H1 (cell line): ENCODE data around the gene AAMP. TPM values are rescaled to one million over a fixed set of nuclear protein-coding genes. Genes with fewer than 3 reads are reported as not detected.
A peak's percentile ranks its signal among the peaks of the same experiment; 100 is the strongest.

Source experiments
- CBX8 ChIP-seq: fragments of 300-800, 300-1000 bp; sonication (generic); IDR thresholded peaks from 2 replicates; pipeline ENCODE4 v1.7.1; 2016; ENCODE audit warnings: low read depth, low read length, borderline replicate concordance
- CHD7 ChIP-seq: fragments of 300-600 bp; sonication (generic); IDR thresholded peaks from 2 replicates; pipeline ENCODE4 v1.7.1; 2012; ENCODE audit warnings: low read length, moderate library complexity, mild to moderate bottlenecking, inconsistent platforms; ENCODE audit not compliant: insufficient replicate concordance
- EP300 ChIP-seq, 2 experiments: IDR thresholded peaks; 1 replicate in 1 of 2; 2 replicates in 1 of 2; pipeline ENCODE4 v1.6.1; 2011 to 2012; ENCODE audit warnings: low read depth in 2 of 2, low read length in 2 of 2, mild to moderate bottlenecking in 2 of 2, borderline replicate concordance in 1 of 2, inconsistent platforms in 1 of 2, moderate library complexity in 1 of 2
- HDAC2 ChIP-seq, 2 experiments: fragments of 300-600 bp in 1 of 2; sonication (generic) in 1 of 2; IDR thresholded peaks; 2 replicates each; pipeline ENCODE4 v1.6.1; 2011 to 2012; ENCODE audit warnings: low read depth in 2 of 2, low read length in 2 of 2, mild to moderate bottlenecking in 2 of 2, moderate library complexity in 2 of 2, borderline replicate concordance in 1 of 2, inconsistent platforms in 1 of 2
- KDM1A ChIP-seq: fragments of 200-600, 300-600 bp; sonication (generic); IDR thresholded peaks from 2 replicates; pipeline ENCODE4 v1.7.1; 2016; ENCODE audit warnings: mild to moderate bottlenecking, low read length, borderline replicate concordance
- RAD21 ChIP-seq, 2 experiments: IDR thresholded peaks in 1 of 2; conservative IDR thresholded peaks in 1 of 2; 2 replicates each; pipeline ENCODE4 v1.6.1; 2011; ENCODE audit warnings: low read depth in 2 of 2, low read length in 2 of 2, improper control_type of control experiment in 1 of 2, inconsistent platforms in 1 of 2, mild to moderate bottlenecking in 1 of 2, moderate library complexity in 1 of 2
- SIN3A ChIP-seq, 2 experiments: IDR thresholded peaks in 1 of 2; conservative IDR thresholded peaks in 1 of 2; 2 replicates each; pipeline ENCODE4 v1.6.1; 2011 to 2012; ENCODE audit warnings: low read length in 2 of 2, improper control_type of control experiment in 1 of 2, low read depth in 1 of 2, mild to moderate bottlenecking in 1 of 2
- polyA plus RNA-seq, 7 experiments: library from polyadenylated mRNA; depleted of rRNA in 3 of 7; stranded (reverse) in 5 of 7; unstranded in 2 of 7; fragments of >200 nt in 5 of 7; fragments of 200-250 nt in 2 of 7; gene quantifications; 1 replicate in 5 of 7; 2 replicates in 1 of 7; 4 replicates in 1 of 7; pipeline versions ENCODE4 v1.2.1 to v1.2.3, GENCODE V29; 2011 to 2013; ENCODE audit warnings: missing spikeins in 2 of 7, mixed read lengths in 2 of 7
- total RNA-seq: library from RNA; stranded (reverse); fragmentation: NEBNext Ultra II Directional; extraction: Animal tissue kit (Norgen Biotek cat#: 25700); gene quantifications from 2 replicates; pipeline ENCODE4 v1.2.1, GENCODE V29; 2021

AAMP gene
- total and polyA plus RNA-seq, 2 of the 8 experiments (the other 6 are each of a cell fraction or from before 2014, with no cell fraction given) = 119 to 125 TPM

- no peak for TF ChIP-seq CHD7
- TF ChIP-seq KDM1A = no peak
- TF ChIP-seq SIN3A (conservative IDR thresholded peaks at IDR 0.05 in 1 of 2, IDR thresholded peaks at IDR 0.05 in 1 of 2; ENCODE audit: low read depth in 1 of 2, low read length in 2 of 2) = no peak
- TF ChIP-seq RAD21 (IDR thresholded peaks at IDR 0.05 in 1 of 2, conservative IDR thresholded peaks at IDR 0.05 in 1 of 2; ENCODE audit: low read depth in 2 of 2, low read length in 2 of 2) = peak; percentile 51 to 60
- TF ChIP-seq HDAC2 (IDR thresholded peaks at IDR 0.05; ENCODE audit: borderline replicate concordance in 1 of 2, low read depth in 2 of 2, low read length in 2 of 2) = no peak
- TF ChIP-seq EP300 (IDR thresholded peaks at IDR 0.05; ENCODE audit: borderline replicate concordance in 1 of 2, low read depth in 2 of 2, low read length in 2 of 2) = no peak
- TF ChIP-seq CBX8 = no peak
These were observed 12.5 kb downstream of the AAMP start (continued) for GRCh38 chr2:218257390-218257981.
